ENCODE measurements around the gene SEC11C.

Gene SEC11C

DNA sequence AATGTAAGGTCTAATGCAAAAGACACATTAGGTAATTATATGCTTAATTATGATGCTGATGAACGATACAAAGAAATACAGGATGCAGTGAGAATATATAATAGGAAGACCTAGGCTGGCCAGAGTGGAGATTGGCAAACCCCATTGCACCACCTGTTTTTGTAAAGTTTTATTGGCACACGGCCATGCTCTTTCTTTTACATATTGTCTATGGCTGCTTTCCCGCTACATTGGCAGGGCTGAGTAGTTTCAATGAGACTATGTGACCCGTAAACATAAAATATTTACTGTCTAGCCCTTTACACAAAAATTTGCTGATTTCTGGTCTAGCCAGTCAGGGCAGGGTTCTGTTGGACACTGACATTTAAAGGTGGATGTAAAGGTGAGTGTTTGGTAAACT lies 5.4 kb downstream of the SEC11C start:
- peak in 1 of 2 experiments; percentile 65 for DNase-seq

DNA sequence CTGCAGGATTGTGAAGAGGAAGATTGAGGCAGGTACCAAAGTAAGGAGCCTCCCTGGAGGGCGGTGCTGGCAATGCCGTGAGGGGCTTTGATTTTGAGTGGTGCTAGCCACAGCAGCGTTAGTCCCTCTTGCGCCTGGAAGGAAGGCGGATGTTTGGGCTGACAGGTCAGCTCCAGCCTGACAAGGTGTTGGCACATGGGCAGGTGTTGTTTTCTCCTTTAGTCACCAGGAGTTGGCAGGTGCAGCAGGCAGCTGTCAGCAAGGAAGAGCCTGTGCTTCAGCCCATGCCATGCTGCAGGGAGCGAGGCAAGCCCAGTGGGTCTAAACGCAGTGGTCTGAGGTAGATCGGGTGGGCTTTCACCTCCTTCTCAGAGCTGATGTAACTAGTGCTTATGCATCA lies 8.5 kb downstream of the SEC11C start:
- DNase-seq, result peak; percentile 78 to 94

DNA sequence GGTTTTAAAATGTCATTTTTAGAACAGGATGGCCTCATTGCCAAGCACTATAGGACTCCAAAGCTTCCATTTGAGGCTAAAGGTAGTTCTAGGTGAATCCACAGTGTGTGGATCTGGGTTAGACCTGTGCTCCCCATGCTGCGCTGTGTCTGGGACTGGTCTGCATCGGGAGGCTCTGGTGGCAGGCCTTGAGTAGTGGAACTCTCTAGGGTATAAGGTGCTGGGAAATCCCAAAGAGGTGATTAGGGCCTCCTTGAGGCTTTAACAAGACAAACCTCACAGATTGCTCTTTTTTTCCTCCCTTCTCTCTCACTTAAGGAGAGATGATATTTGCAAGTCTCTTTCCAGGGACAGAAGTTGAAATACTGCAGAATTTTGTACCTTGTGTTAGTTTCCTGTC lies 9.3 kb downstream of the SEC11C start:
- no peak for DNase-seq

DNA sequence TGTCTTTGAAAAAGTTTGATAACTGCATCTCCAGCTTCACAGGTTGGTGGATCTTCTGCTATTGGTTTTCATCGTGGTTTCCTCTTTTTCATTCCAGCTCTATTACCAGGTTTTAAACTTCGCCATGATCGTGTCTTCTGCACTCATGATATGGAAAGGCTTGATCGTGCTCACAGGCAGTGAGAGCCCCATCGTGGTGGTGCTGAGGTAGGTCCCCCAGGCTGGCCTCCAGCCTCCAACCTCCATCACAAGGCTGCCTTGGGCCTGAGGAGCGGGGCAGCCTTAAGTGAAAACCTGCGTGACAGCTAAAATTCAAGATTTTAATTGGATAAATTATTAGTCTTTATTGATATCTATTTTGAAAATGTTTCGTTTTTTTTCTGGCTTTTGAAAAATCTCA lies 9.7 kb downstream of the SEC11C start:
- DNase-seq, result no peak

DNA sequence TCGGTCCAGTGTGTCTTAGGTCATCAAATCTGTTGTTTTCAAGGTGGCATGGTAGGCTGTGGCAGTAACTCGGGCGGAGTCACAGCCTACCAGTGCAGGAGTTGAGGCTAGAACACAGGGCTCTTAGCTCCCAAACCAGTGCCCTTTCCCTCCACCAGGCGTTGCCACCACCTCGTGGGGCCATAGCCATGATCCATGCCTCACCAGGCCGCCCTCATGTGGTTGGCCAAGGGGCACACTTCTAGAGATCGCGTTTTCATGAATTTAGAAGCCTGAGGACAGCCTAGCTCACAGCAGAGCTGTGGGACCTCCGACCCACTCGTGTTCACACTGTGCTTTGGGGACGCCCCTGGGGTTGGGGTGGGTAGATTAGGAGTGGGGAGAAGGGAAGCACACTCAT lies 10.6 kb downstream of the SEC11C start:
- DNase-seq, result no peak

DNA sequence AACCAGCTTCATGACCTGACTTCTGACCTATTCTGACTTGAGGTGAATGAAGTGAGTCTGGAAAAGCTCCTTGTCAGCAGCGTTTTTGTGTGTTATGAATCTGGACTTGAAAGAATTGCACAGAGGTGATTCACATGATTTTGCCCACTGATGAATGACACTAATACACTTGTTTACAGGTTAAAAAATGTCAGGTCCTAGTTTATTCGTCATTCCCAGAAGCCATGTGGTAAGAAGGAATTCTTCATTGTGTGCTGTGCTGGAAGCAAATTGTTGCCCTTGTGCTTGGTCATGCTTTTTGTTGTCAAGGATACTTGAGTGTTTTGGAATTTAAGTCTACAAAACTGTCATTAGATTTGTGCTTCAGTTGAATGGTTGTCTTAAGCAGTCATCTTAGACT lies 15.5 kb downstream of the SEC11C start:
- DNase-seq, result no peak

DNA sequence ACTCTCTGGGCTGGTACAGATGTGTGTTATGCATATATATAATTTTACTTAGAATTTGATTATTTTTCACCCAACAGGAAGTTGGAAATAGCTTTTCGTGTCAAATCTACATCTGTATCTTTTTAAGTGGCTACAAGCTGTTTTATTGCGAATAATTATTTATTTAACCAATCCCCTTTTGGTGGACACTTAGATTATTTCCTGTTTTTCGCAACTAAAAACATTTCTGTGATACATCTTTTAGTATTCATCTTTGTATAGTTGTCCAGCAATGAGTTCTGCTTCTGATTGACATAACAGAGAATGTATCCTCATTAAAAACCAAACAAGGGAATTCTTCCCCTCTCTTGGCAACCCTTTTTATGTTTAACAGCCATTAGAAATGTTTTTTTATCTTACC lies 16.6 kb downstream of the SEC11C start:
- DNase-seq, result no peak

DNA sequence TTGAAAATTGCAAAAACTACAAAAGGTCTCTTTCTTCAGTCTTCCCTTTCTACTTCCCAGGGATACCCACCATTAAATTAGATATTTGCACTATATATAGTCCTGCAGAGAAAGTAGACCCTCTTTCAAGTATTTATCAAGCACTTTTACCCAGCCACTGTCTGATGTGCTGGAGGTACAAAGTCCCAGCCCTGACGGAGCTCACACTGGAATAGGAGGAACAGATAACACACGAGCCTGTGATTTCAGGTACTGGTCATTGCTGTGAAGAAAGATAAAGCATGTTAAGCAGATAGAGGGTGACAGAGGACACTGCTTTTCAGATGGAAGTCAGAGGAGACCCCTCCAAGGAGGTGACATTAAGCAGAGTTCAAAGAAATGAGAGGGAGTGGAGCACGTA lies 19.6 kb downstream of the SEC11C start:
- no peak for DNase-seq

DNA sequence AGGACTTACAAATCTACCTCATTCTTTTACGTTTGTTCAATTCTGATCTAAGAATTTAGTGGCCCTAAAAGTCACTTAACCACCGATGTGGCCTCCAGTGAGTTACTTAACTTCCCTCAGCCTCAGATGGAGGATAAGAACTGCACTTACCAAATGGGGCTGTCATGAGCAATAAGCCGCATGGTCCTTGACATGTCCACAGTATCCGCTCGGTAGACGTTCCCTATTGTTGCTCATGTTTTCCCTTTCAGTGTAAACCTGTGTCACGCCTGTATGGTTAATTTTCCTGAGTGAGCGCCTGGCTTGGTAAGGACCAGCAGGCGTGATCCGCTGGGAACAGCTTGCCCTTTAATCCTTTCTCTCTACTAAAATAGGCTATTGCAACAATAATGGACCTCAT lies 20.3 kb downstream of the SEC11C start:
- no peak for DNase-seq

DNA sequence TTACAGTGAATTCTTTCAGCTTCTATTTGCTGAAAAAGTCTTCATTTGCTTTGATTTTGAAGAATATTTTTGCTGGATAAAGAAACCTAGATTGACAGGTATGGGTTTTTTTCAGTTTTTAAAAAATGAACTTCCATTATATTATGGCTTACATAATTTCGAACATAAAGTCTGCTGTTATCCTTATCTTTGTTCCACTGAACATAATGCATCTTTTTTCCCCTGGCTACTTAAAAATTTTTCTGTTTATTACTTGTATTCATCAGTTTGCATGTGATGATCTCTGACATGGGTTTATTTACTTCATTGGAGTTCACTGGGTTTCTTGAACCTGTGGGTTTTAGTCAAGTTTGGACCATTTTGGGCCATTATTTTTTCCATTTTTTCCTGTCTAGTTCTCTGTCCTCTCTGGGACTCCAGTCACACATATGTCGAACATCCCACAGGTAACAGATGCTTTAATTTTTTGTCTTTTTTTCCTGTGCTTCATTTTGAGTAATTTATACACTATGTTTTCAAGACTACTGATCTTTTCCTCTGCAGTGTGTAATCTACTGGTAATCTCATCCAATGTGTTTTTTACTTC lies 33.1 kb downstream of the SEC11C start:
- no peak for DNase-seq

DNA sequence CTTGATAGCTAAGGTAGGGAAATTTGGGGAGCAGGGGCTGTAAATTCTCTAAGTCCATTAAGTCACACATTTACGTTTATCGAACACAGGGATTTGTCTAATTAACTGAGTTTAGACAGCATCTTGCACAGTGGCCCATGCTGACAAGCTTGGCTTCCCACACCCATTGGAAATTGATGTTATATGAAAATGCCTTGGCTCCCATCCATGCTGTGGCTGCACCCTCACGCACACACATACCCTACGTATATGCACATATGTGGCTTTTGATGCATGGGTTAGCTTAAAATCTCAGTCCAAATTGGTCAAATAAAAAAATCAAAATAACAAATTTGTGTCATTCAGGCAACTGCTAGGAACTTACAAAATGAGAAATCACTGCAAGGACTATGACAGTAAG lies 37.8 kb downstream of the SEC11C start:
- DNase-seq, result no peak

DNA sequence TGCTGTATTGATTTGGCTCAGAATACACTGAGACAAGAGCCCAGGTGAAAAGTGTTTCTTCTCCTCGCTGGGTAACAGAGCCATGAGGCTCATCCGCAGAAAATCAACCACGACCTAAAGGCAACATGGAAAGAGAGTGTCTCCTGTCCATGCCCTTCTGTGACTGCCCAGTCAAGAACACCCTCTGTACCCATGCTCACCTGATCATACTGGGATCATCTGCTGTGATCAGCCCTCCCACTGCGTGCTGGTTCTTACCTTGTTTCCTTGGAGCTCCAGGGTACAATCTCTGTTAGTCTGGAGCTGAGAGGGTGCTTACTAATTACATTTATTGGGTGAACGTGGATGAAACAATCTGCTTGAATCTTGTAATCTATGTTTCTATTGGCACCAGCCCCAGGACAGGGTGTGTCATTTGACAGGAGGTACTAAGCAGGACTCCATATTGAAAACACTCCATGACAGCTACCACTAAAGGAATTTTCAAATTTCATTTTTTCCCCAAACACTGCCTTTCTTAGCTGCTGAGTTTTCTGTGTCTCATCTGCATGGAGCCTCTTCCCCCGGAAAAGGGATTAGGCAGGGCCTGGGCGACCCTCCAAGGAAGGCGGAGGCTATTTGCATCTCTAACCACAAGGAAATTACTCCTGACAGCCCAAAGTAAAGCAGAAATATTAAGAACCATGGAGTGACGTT lies 40.6 kb downstream of the SEC11C start:
- DNase-seq, result no peak

DNA sequence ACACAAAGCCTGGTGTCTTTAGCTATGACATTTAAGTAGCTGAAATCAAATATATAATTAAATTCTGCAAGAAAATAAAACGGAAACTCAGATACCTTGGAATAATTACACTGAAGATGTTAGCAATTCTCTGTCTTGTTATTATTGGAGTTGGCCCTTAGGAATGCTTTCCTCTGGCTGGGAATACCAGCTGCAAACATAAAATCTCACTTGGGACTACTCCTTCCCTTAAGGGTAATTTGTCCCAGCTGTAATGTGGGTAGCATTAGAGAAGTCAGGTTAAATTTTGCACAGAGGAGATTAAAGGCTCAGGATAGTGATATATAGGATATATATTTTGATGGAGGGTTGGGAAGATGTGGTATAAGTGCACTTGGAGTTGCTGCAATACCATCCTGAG lies 43.0 kb downstream of the SEC11C start:
- no peak for DNase-seq

DNA sequence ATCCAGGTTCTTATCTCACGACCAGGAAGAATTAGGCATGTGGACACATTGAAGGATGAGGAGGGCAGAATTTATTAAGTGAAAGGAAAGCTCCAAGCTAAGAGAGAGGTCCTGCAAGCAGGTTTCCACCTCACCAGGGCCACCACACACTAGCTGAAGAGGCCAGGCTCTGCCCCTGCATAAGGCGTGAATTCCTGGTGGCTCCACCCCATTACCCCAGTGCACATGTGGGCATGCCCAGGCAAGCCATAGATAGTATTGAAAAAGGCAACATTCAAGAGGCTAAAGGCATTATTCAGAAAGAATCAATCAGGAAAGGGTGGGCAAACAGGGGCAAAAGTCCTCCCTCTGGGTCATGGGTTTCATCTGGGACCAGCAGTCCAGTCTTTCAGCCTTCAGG lies 49.3 kb downstream of the SEC11C start:
- no peak for DNase-seq

DNA sequence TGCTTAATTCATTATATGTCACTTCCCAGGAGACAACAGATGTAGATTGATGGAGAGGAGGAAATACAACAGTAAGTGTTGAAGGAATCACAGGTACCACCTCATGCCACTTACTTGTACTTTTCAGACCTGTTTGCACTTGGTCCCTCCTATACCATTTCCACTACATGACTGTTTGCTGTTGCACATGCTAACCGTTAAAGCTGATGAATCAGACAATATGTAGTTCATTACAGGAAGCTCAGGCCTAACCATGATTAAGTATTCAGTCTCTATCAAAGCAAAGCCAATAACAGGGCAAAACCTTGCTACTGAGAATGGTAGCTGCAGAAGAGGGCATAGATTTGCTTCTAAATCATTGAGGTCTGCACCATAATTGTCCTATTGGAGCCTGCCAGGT lies 50.1 kb downstream of the SEC11C start:
- DNase-seq, result no peak

DNA sequence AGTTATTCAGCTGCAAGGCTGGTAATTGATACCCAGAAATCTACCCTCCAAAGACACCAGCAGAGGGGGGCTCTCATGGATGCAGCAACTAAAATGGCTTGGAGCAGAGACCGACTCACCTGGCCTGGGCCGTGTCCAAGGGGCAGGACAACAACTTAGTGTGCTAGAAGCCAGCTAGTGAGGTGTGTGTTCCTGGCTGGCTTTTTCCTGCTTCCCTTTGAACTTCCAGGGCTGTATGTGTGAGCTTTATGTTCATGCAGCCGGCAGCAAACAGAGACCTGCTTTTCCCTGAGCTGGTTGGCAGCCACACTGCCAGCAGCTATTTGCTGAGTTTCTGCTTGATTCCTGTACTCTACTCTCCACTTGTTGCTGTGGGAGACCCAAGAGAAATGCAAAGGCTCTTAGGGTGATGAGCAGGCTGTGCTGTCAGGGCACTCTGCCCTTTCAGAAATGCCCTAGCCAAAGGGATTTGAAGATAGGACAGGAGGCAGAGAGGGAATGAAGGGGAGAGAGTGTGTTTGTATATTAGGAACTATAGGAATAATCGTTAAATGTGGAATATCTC lies 56.6 kb downstream of the SEC11C start:
- peak in 1 of 2 experiments; percentile 41 for DNase-seq

DNA sequence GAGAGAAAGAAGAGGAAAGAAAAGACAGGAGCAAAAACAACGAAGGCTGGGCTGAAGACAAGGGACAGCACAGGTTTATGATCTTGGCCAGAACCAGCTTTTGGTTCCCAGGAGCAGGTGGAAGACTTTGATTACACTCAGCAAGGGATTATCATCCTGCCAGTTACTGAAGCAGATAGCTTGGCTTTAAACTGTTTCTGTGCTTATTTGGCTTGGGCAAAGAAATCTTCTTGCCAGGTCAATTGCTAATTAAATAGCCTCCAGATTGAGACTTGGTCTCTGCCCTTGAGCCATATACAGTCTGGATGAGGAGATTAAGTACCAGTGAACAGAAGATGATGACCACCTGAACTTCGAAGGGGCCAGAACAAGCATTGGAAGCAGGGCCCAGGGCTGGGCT lies 58.0 kb downstream of the SEC11C start:
- DNase-seq, result no peak

DNA sequence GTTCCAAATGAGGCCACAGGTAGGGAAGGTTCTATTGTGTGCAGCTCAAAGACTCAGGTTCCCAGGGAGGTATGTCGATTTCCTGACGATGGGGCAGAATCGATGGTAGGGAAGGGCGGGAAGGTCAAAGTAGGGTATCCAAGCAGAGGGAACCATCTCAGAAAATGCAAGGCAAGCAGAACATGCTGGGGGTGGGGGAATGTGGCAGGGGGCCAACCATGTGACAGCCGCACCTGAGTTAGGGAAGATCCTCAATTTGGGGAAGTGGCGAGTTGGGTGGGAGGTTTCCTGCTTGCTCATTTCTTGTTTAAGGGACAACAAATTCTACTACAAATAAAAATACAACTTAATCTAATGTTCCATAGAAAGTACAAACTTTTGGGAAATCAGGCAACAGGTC lies 58.5 kb downstream of the SEC11C start:
- DNase-seq, result no peak

DNA sequence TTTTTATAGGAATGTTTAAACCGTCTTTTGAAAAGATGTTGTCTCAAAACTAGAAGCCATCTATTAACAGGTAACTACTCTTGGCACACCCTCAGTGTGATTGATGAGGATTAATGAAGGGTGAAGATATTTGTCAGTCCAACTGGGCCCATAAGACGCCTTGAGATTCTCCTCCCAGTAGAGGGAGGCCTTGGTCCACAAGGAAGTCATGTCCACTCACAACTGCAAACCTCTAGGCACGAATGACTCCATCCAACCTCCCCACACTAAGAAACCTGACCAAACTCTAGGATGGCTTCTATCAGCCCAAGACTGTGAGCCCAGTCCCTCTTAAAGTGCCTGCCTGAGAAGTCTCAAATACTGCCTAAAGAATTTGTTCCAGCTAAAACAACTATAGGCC lies 61.1 kb downstream of the SEC11C start:
- no peak for DNase-seq

DNA sequence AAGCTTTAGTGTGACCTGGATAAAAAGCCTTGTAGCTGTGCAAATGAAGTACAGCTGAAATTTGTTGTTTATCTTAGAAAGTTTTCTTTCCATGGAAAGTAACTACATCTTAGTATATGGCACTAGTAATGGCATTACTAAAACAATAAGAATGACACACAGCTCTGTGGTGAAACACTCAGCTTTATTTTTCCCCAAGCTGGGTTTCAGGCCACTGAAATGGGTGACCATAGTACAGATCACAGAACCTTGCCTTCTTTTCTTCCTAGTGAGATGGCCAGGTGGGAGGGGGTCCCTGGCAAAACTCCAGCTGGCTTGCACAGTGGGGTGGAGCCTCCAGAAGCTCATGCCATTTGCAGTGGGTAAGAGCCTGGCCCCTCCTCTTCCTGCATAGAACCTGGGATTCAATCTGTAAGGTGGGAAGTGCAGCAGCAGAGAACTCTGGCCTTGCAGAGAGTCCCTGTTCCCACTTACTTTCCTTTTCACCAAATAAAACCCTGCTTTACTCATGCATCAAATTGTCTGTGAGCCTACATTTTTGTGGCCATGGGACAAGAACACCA lies 62.7 kb downstream of the SEC11C start:
- no peak for DNase-seq

DNA sequence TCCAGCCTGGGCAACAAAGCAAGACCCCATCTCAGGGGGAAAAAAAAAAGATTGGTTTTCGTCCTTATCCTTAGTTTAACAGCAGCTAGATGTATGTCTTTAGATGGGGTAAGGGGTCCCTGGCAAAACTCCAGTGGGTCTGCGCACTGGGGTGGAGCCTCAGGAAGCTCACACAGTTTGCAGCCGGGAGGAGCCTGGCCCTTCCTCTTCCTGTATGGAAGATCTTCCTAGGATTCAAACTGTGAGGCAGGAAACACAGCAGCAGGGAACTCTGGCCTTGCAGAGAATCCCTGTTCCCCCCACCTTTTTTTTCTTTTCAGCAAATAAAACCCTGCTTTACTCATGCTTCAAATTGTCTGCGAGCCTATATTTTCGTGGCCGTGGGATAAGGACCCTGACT lies 67.8 kb downstream of the SEC11C start:
- no peak for DNase-seq

All from NCI-H2081 (cell line).